H9 (cell line): ENCODE results near the gene RGL1. TPM values are rescaled to one million over a fixed set of nuclear protein-coding genes. Genes with fewer than 3 reads are reported as not detected.

Experiments used
- DNase-seq: peaks from one replicate; pipeline ENCODE4 v3.0.0-alpha.2; 2017
- H2AFZ ChIP-seq: one replicate; pipeline ENCODE4 v1.6.1; 2013; ENCODE audit warnings: mild to moderate bottlenecking, low read length, control low read depth, moderate library complexity
- H2AK5ac ChIP-seq: 2 replicates; pipeline ENCODE4 v1.6.1; 2013; ENCODE audit warnings: low read length, control low read depth, mixed read lengths; ENCODE audit not compliant: insufficient read length
- H2BK120ac ChIP-seq: one replicate; pipeline ENCODE4 v1.6.1; 2013; ENCODE audit warnings: low read depth, mild to moderate bottlenecking, low read length, control low read depth, inconsistent platforms; ENCODE audit not compliant: poor library complexity, severe bottlenecking
- H2BK12ac ChIP-seq: 2 replicates; pipeline ENCODE4 v1.6.1; 2013; ENCODE audit warnings: low read length, control low read depth, mixed read lengths, low read depth; ENCODE audit not compliant: insufficient read length
- H2BK15ac ChIP-seq: 2 replicates; pipeline ENCODE4 v1.6.1; 2013; ENCODE audit warnings: low read depth, low read length, control low read depth
- H2BK20ac ChIP-seq: one replicate; pipeline ENCODE4 v1.6.1; 2013; ENCODE audit warnings: low read depth, mild to moderate bottlenecking, low read length, control low read depth, inconsistent platforms; ENCODE audit not compliant: poor library complexity, severe bottlenecking
- H2BK5ac ChIP-seq: 2 replicates; pipeline ENCODE4 v1.6.1; 2013; ENCODE audit warnings: low read length, control low read depth, mixed read lengths; ENCODE audit not compliant: insufficient read length
- H3K14ac ChIP-seq: 2 replicates; pipeline ENCODE4 v1.6.1; 2013; ENCODE audit warnings: low read length, control low read depth; ENCODE audit not compliant: insufficient read depth
- H3K18ac ChIP-seq: 2 replicates; pipeline ENCODE4 v1.6.1; 2013; ENCODE audit warnings: low read depth, mild to moderate bottlenecking, mixed read lengths, low read length, control low read depth; ENCODE audit not compliant: insufficient read length
- H3K23ac ChIP-seq: 2 replicates; pipeline ENCODE4 v1.6.1; 2013; ENCODE audit warnings: low read length, control low read depth, mixed read lengths, low read depth; ENCODE audit not compliant: insufficient read length
- H3K23me2 ChIP-seq: 2 replicates; pipeline ENCODE4 v1.6.1; 2013; ENCODE audit warnings: low read depth, mild to moderate bottlenecking, mixed read lengths, low read length, control low read depth; ENCODE audit not compliant: insufficient read length, poor library complexity, severe bottlenecking
- H3K27ac ChIP-seq: 2 replicates; pipeline ENCODE4 v1.5.1; 2013; ENCODE audit warnings: low read length, control low read depth, mixed read lengths, low read depth; ENCODE audit not compliant: insufficient read length
- H3K27me3 ChIP-seq: 2 replicates; pipeline ENCODE4 v1.6.1; 2013; ENCODE audit warnings: low read length, control low read depth, inconsistent platforms; ENCODE audit not compliant: insufficient read depth
- H3K4ac ChIP-seq: 2 replicates; pipeline ENCODE4 v1.6.1; 2013; ENCODE audit warnings: low read depth, mild to moderate bottlenecking, control low read depth, inconsistent platforms, low read length, moderate library complexity
- H3K4me1 ChIP-seq: 2 replicates; pipeline ENCODE4 v1.6.1; 2013; ENCODE audit warnings: low read length, control low read depth, inconsistent platforms; ENCODE audit not compliant: insufficient read depth
- H3K4me2 ChIP-seq: 2 replicates; pipeline ENCODE4 v1.6.1; 2013; ENCODE audit warnings: low read length, control low read depth, mixed read lengths; ENCODE audit not compliant: insufficient read length, insufficient read depth
- H3K56ac ChIP-seq: 2 replicates; pipeline ENCODE4 v1.6.1; 2013; ENCODE audit warnings: low read depth, mild to moderate bottlenecking, mixed read lengths, low read length, control low read depth; ENCODE audit not compliant: insufficient read length
- H3K79me1 ChIP-seq: 2 replicates; pipeline ENCODE4 v1.6.1; 2013; ENCODE audit warnings: low read depth, mild to moderate bottlenecking, moderate library complexity, low read length, control low read depth, inconsistent platforms; ENCODE audit not compliant: insufficient read depth, poor library complexity, severe bottlenecking
- H3K79me2 ChIP-seq: 2 replicates; pipeline ENCODE4 v1.6.1; 2013; ENCODE audit warnings: low read length, control low read depth, inconsistent platforms; ENCODE audit not compliant: insufficient read depth
- H3K9ac ChIP-seq: 2 replicates; pipeline ENCODE4 v1.6.1; 2013; ENCODE audit warnings: low read length, control low read depth, mixed read lengths; ENCODE audit not compliant: insufficient read length; ENCODE audit errors: extremely low read depth
- H3K9me3 ChIP-seq: one replicate; pipeline ENCODE4 v1.6.1; 2013; ENCODE audit warnings: low read depth, low read length, inconsistent platforms; ENCODE audit not compliant: control insufficient read depth
- H3T11ph ChIP-seq: one replicate; pipeline ENCODE4 v1.6.1; 2013; ENCODE audit warnings: mild to moderate bottlenecking, low read length, control low read depth, inconsistent platforms
- H4K20me1 ChIP-seq: one replicate; pipeline ENCODE4 v1.6.1; 2013; ENCODE audit not compliant: control insufficient read depth, insufficient read length, insufficient read depth
- H4K5ac ChIP-seq: 2 replicates; pipeline ENCODE4 v1.6.1; 2013; ENCODE audit warnings: low read depth, mild to moderate bottlenecking, mixed read lengths, low read length, control low read depth; ENCODE audit not compliant: insufficient read length
- H4K8ac ChIP-seq: replicated peaks from 2 replicates; pipeline ENCODE4 v1.6.1; 2013; ENCODE audit warnings: low read length, control low read depth, mixed read lengths, low read depth; ENCODE audit not compliant: insufficient read length
- H4K91ac ChIP-seq: 2 replicates; pipeline ENCODE4 v1.6.1; 2013; ENCODE audit warnings: low read depth, mild to moderate bottlenecking, moderate library complexity, mixed read lengths, low read length, control low read depth; ENCODE audit not compliant: insufficient read length
- H3K27ac Mint-ChIP-seq, 3 experiments: 2 replicates in 2 of 3; 3 replicates in 1 of 3; pipeline ENCODE4 v1.8.0; 2020 to 2021; ENCODE audit warnings: mixed read lengths in 3 of 3, mild to moderate bottlenecking in 1 of 3, moderate library complexity in 1 of 3
- H3K27me3 Mint-ChIP-seq: 2 replicates; pipeline ENCODE4 v1.8.0; 2021; ENCODE audit warnings: low read depth, mild to moderate bottlenecking, moderate library complexity, mixed read lengths
- H3K36me3 Mint-ChIP-seq, 3 experiments: 2 replicates in 2 of 3; 3 replicates in 1 of 3; pipeline ENCODE4 v1.8.0; 2020 to 2021; ENCODE audit warnings: low read depth in 3 of 3, mixed read lengths in 3 of 3; ENCODE audit not compliant: insufficient read depth in 1 of 3
- H3K4me1 Mint-ChIP-seq, 2 experiments: 2 replicates each; pipeline ENCODE4 v1.8.0; 2020; ENCODE audit warnings: mixed read lengths in 2 of 2
- H3K4me3 Mint-ChIP-seq, 2 experiments: 2 replicates in 1 of 2; 3 replicates in 1 of 2; pipeline ENCODE4 v1.8.0; 2020 to 2021; ENCODE audit warnings: mild to moderate bottlenecking in 2 of 2, mixed read lengths in 2 of 2, moderate library complexity in 1 of 2
- H3K9me3 Mint-ChIP-seq, 2 experiments: 2 replicates in 1 of 2; 3 replicates in 1 of 2; pipeline ENCODE4 v1.8.0; 2020; ENCODE audit warnings: mild to moderate bottlenecking in 2 of 2, mixed read lengths in 2 of 2, moderate library complexity in 1 of 2
- CTCF ChIP-seq: fragments of 200-600 bp; sonication (generic); conservative IDR thresholded peaks from 3 replicates; pipeline ENCODE4 v1.8.0; 2021; ENCODE audit warnings: antibody characterized with exemption, mild to moderate bottlenecking
- WGBS: extraction: QIAGEN DNeasy Blood & Tissue Kit; methylation state at CpG from one replicate; pipeline ENCODE4 v1.1.7; 2013; ENCODE audit warnings: missing lambda C conversion rate, low lambda C conversion rate, mixed read lengths; ENCODE audit not compliant: insufficient read length; ENCODE audit errors: extremely low coverage; 5-methylcytosine and 5-hydroxymethylcytosine counted together
- total RNA-seq: library from RNA; stranded (reverse); gene quantifications from 2 replicates; pipeline ENCODE4 v1.2.1, GENCODE V29; 2021

Gene RGL1
- total RNA-seq, 1 experiment from 2014 or later, result 1.4 TPM

- H3K4me2 ChIP-seq, result no peak overlapping the region
- H3K4ac ChIP-seq, result no peak overlapping the region
- H2BK5ac ChIP-seq, result no peak overlapping the region
- H2BK20ac ChIP-seq, result no peak overlapping the region
- no peak overlapping the region for H4K91ac ChIP-seq
- no peak for TF ChIP-seq CTCF
- no peaks in the 10 kb centered on the region for H3K9me3 ChIP-seq
- no peak overlapping the region for H2AFZ ChIP-seq
- WGBS, result no CpG with 5 or more reads among the region's 6 CpGs
- no peak overlapping the region for H3K27ac ChIP-seq
- no peak overlapping the region for H2AK5ac ChIP-seq
- Mint-ChIP-seq H3K9me3 (no peaks in the 10 kb centered on the region), H3K27me3 (no peaks in the 10 kb centered on the region), H3K36me3 (no peaks in the 10 kb centered on the region; a peak in 1 of 7 replicates), H3K4me1 (no peaks in the 10 kb centered on the region), H3K27ac (no peak overlapping the region), H3K4me3 (no peak overlapping the region)
- H3K18ac ChIP-seq, result no peak overlapping the region
- no peak for DNase-seq
- H3K4me1 ChIP-seq, result no peaks in the 10 kb centered on the region
- no peaks in the 10 kb centered on the region for H3K27me3 ChIP-seq
- H4K8ac ChIP-seq, result no peak overlapping the region
- H3T11ph ChIP-seq, result no peak overlapping the region
- H2BK120ac ChIP-seq, result no peak overlapping the region
- no peak overlapping the region for H4K5ac ChIP-seq
- H3K9ac ChIP-seq, result no peak overlapping the region
- H2BK15ac ChIP-seq, result no peak overlapping the region
- H4K20me1 ChIP-seq, result no peaks in the 10 kb centered on the region
- H2BK12ac ChIP-seq, result no peak overlapping the region
- no peaks in the 10 kb centered on the region for H3K23me2 ChIP-seq
- no peaks in the 10 kb centered on the region for H3K79me1 ChIP-seq
- no peak overlapping the region for H3K56ac ChIP-seq
- H3K14ac ChIP-seq, result no peak overlapping the region
- H3K79me2 ChIP-seq, result no peaks in the 10 kb centered on the region
- no peak overlapping the region for H3K23ac ChIP-seq
Observed at GRCh38 chr1:183905508-183906113, 100.7 kb downstream of the RGL1 start.
